Heart left ventricle (tissue), 13 donors: ENCODE results near the gene MEGF11.

Experiments
- CTCF ChIP-seq, 12 donors: fragments of 200-600 bp; sonication (generic) in 4 of 12; IDR thresholded peaks; one replicate each; pipeline versions ENCODE4 v1.5.0 to v1.8.0; 2018 to 2022; ENCODE audit warnings: antibody characterized with exemption in 12 of 12, mild to moderate bottlenecking in 5 of 12
- POLR2A ChIP-seq, 2 donors: fragments of 450-650 bp; IDR thresholded peaks; one replicate each; pipeline ENCODE4 v1.6.1; 2017; ENCODE audit warnings: antibody characterized with exemption in 2 of 2, mild to moderate bottlenecking in 2 of 2, moderate library complexity in 2 of 2
- donor health status: ischemic (EF 13 %, LVEDD 7.1; RV severe dilation, severe dysfunction).
- donor health status: DM: no; HTN: yes; CAD: no.
- donor health status: DM: no; HTN: no; CAD: no.
- donor health status: ischemic (EF 25% LVEDD 6.9; RV normal size, moderate dysfunction).
- donor health status: ischemic (EF 25% LVEDD 5.7; RV mildly dilated, moderate dysfunction).
- donor health status: ischemic (EF 35%, LVEDD 5.7; RV mildly dilated, moderate dysfunction).
- donor health status: nonischemic (EF 11% LVEDD 7.7; RV severe dilation, severe dysfunction).
- donor health status: DM: yes; HTN: yes; CAD: no.
- donor health status: PGD.
- donor health status: ischemic (EF 29% LVEDD 5.4; RV normal size, mild dysfunction).
- donor health status: nonischemic (EF 23%, LVEDD 6.1; RV moderate dilation, normal function).

- TF ChIP-seq CTCF (IDR thresholded peaks at IDR 0.05) (no peak), POLR2A (IDR thresholded peaks at IDR 0.05) (no peak)
Measured at GRCh38 chr15:66290518-66290917, 37.0 kb upstream of the MEGF11 start.
